AG09309 (cell line): Measurements from ENCODE around the gene MTERF2.
A peak's percentile ranks its signal among the peaks of the same experiment; 100 is the strongest.

Experiments
- DNase-seq: peaks from one replicate; pipeline ENCODE4 v3.0.0-alpha.2; 2010; ENCODE audit warnings: low read depth
- H3K4me3 ChIP-seq: 2 replicates; pipeline ENCODE4 v1.5.1; 2011; ENCODE audit warnings: mild to moderate bottlenecking, low read depth, low read length, moderate library complexity; ENCODE audit not compliant: control insufficient read depth
- TF ChIP-seq, protein P1 (sequence below): IDR thresholded peaks from 2 replicates; pipeline ENCODE4 v1.5.1; 2011; ENCODE audit warnings: mild to moderate bottlenecking, low read depth, low read length, inconsistent platforms; ENCODE audit not compliant: insufficient read depth, control insufficient read depth; ENCODE audit errors: missing control alignments

The MTERF2 gene

GRCh38 chr12:106971065-106971464 lies 15.9 kb downstream of the MTERF2 start:
- TF ChIP-seq, protein P1, sequence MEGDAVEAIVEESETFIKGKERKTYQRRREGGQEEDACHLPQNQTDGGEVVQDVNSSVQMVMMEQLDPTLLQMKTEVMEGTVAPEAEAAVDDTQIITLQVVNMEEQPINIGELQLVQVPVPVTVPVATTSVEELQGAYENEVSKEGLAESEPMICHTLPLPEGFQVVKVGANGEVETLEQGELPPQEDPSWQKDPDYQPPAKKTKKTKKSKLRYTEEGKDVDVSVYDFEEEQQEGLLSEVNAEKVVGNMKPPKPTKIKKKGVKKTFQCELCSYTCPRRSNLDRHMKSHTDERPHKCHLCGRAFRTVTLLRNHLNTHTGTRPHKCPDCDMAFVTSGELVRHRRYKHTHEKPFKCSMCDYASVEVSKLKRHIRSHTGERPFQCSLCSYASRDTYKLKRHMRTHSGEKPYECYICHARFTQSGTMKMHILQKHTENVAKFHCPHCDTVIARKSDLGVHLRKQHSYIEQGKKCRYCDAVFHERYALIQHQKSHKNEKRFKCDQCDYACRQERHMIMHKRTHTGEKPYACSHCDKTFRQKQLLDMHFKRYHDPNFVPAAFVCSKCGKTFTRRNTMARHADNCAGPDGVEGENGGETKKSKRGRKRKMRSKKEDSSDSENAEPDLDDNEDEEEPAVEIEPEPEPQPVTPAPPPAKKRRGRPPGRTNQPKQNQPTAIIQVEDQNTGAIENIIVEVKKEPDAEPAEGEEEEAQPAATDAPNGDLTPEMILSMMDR: no peak
- DNase-seq: no peak
- H3K4me3 ChIP-seq: no peak overlapping the region

GRCh38 chr12:106964526-106964925 lies 22.4 kb downstream of the MTERF2 start:
- no peak overlapping the region for H3K4me3 ChIP-seq
- TF ChIP-seq, protein P1: no peak
- no peak for DNase-seq

GRCh38 chr12:106962286-106962685 lies 24.7 kb downstream of the MTERF2 start:
- H3K4me3 ChIP-seq: no peak overlapping the region
- TF ChIP-seq, protein P1: no peak
- DNase-seq: no peak

GRCh38 chr12:106960443-106960842 lies 26.5 kb downstream of the MTERF2 start:
- DNase-seq: no peak
- no peak overlapping the region for H3K4me3 ChIP-seq
- TF ChIP-seq, protein P1: no peak

- TF ChIP-seq, protein P1: no peak
- peak overlapping the region; percentile 84 for H3K4me3 ChIP-seq
- DNase-seq: no peak
Measured at GRCh38 chr12:106957583-106957982, 29.4 kb downstream of the MTERF2 start.

GRCh38 chr12:106956048-106956578 lies 30.8 kb downstream of the MTERF2 start:
- DNase-seq: no peak
- TF ChIP-seq, protein P1: no peak

More at GRCh38 chr12:106956048-106956578, 30.8 kb downstream of the MTERF2 start:
- H3K4me3 ChIP-seq: peak overlapping the region; percentile 84
